Left lung (tissue), 10 donors: Measurements from ENCODE around the gene RNLS. TPM values are rescaled to one million over a fixed set of nuclear protein-coding genes. Genes with fewer than 3 reads are reported as not detected.

Experiments
- ATAC-seq: fragments of 200-7000 bp; cut with Tn5 transposase; one replicate; pipeline ENCODE4 v1.9.1; 2020; ENCODE audit warnings: moderate library complexity
- DNase-seq, 4 donors: peaks; one replicate each; pipeline ENCODE4 v3.0.0-alpha.2; 2013 to 2020
- H3K27ac ChIP-seq, 2 donors: fragments of 200-600 bp; sonication (generic) in 1 of 2; one replicate each; pipeline versions ENCODE4 v1.5.0 to v1.8.0; 2020 to 2021
- H3K27me3 ChIP-seq, 2 donors: fragments of 200-600 bp; sonication (generic) in 1 of 2; one replicate each; pipeline versions ENCODE4 v1.5.0 to v1.8.0; 2020 to 2021
- H3K36me3 ChIP-seq, 2 donors: fragments of 200-600 bp; sonication (generic) in 1 of 2; one replicate each; pipeline versions ENCODE4 v1.5.0 to v1.8.0; 2020 to 2021
- H3K4me1 ChIP-seq, 2 donors: fragments of 200-600 bp; one replicate each; pipeline ENCODE4 v1.8.0; 2021
- H3K4me3 ChIP-seq, 2 donors: fragments of 200-600 bp; sonication (generic) in 1 of 2; one replicate each; pipeline versions ENCODE4 v1.5.0 to v1.8.0; 2020 to 2021; ENCODE audit warnings: mild to moderate bottlenecking in 1 of 2
- H3K9me3 ChIP-seq, 2 donors: fragments of 200-600 bp; sonication (generic) in 1 of 2; one replicate each; pipeline versions ENCODE4 v1.5.0 to v1.8.0; 2020 to 2021
- CTCF ChIP-seq, 2 donors: fragments of 200-600 bp; sonication (generic) in 1 of 2; IDR thresholded peaks; one replicate each; pipeline versions ENCODE4 v1.5.0 to v1.8.0; 2021; ENCODE audit warnings: antibody characterized with exemption in 2 of 2
- intact Hi-C, 2 donors: fragments of 100-400 bp; cut with DNase I; formaldehyde crosslinking; loops; one replicate each; pipeline versions ENCODE4 v1.11.2 to v1.14.2; 2022
- polyA plus RNA-seq, 6 donors: library from polyadenylated mRNA; unstranded; fragments of 120-200 nt; gene quantifications; one replicate each; pipeline ENCODE4 v1.2.1, GENCODE V29; 2013; ENCODE audit not compliant: insufficient read length in 6 of 6
- total RNA-seq, 2 donors: library from RNA; stranded (reverse); fragmentation: NEBNext Ultra II Directional; extraction: Animal tissue kit (Norgen Biotek cat#: 25700); gene quantifications; one replicate each; pipeline ENCODE4 v1.2.1, GENCODE V29; 2021
- donor health status: DM: no; HTN: yes; CAD: no.
- donor health status: DM: no; HTN: no; CAD: no.

The RNLS gene
- total and polyA plus RNA-seq, 8 donors, result 4.1 to 8.8 (median 5.2) TPM

DNA sequence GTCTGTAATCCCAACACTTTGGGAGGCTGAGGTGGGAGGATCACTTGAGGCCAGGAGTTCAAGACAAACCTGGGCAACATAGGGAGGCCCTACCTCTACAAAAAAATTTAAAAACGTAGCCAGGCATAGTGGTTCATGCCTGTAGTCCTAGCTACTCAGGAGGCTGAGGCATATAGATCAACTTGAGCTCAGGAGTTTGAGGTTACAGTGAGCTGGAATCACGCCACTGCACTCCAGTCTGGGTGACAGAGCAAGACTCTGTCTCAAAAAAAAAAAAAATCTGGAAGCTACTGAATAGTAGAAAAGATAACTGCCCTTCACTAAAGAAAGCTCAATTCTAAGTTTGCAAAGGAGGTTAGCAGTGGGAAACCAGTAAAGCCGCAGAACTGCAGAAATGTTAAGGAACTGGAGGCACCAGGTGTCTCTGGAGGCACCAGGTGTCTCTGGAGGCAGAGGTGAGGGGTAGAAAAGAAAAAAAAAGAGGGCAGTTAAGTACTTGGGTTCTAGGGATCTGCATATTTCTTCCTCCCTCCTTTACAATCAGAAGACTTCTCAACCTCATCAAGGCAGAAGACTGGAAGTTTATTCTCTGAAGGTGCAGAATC is 56.5 kb downstream of the RNLS start:
- Histone ChIP-seq H3K9me3 (no peaks in the 10 kb centered on the region), H3K27ac (no peak overlapping the region), H3K4me3 (no peak overlapping the region), H3K4me1 (no peaks in the 10 kb centered on the region), H3K36me3 (no peaks in the 10 kb centered on the region), H3K27me3 (no peaks in the 10 kb centered on the region)
- intact Hi-C loops, result no loop called here
- DNase-seq (no peak), ATAC-seq (no peak)
- TF ChIP-seq CTCF (IDR thresholded peaks at IDR 0.05), result no peak

- no peaks in the 10 kb centered on the region for H3K4me1 ChIP-seq
- intact Hi-C loops, result no loop called here
- no peak overlapping the region for H3K27ac ChIP-seq
- H3K9me3 ChIP-seq, result no peaks in the 10 kb centered on the region
- DNase-seq (peak in 1 of 4 donors; percentile 36), ATAC-seq (peak; percentile 78)
- no peak for TF ChIP-seq CTCF (IDR thresholded peaks at IDR 0.05)
- H3K27me3 ChIP-seq, result no peaks in the 10 kb centered on the region
- no peaks in the 10 kb centered on the region for H3K36me3 ChIP-seq
- no peak overlapping the region for H3K4me3 ChIP-seq
Measured at GRCh38 chr10:88525371-88526069, 57.6 kb downstream of the RNLS start.

DNA sequence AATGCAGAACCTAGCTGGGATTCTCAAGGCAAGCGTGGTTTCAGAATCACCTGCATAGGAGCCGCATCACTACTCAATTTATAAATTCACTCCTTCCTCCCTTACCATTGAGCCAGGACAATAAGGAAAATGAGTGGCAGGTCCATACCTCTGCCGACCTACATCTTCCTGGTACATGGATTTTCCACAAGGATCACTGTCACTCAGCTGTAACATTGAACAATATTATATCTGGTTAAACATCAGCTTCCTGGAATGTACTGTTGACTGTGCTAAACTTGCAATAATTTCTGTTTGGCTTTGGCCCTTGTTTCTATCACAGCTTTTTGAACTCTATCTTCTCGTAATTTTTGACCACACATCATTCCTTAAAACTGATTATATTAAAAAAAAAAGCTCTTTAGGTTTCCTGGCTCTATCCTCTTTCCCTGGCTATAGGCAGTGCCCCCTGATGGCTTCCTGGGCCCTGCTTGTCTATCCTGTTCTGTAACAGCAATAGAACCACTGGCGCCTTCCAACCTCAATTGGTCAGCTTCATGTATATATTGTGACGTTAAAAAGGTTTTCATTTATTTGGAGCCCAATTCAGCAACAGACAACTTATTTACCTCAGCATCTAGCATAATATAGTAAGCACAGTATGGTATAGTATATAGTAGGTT is 59.2 kb downstream of the RNLS start:
- intact Hi-C loops, result no loop called here
- DNase-seq, result no peak
- Histone ChIP-seq H3K4me3 (no peak overlapping the region), H3K27ac (no peak overlapping the region), H3K9me3 (no peaks in the 10 kb centered on the region), H3K4me1 (no peaks in the 10 kb centered on the region), H3K36me3 (no peaks in the 10 kb centered on the region), H3K27me3 (no peaks in the 10 kb centered on the region)
- TF ChIP-seq CTCF (IDR thresholded peaks at IDR 0.05), result no peak
- ATAC-seq, result no peak

DNA sequence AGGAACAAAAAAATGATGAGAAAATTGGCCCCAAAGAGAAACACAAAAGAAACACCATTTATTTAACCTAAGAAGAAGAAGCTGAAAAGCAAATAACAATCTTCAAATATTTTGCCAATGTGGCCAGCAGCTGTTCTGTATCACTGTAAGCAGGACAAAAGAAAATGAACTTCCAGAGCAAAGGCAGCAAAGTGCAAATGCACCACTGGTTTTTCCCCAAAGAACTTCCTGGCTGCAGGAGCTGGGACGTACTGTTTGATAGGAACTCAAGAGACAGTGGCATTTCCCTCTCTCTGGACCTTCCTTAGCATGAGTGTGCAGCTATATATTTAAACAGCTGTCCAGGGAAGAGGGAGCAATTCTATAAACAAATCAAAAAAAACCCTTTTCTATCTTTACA is 60.4 kb downstream of the RNLS start:
- TF ChIP-seq CTCF (IDR thresholded peaks at IDR 0.05), result no peak
- Histone ChIP-seq H3K27me3 (no peaks in the 10 kb centered on the region), H3K27ac (peak overlapping the region in 1 of 2 donors; percentile 36), H3K36me3 (no peaks in the 10 kb centered on the region), H3K4me1 (no peaks in the 10 kb centered on the region), H3K9me3 (no peaks in the 10 kb centered on the region), H3K4me3 (no peak overlapping the region)
- DNase-seq (no peak), ATAC-seq (no peak)
- intact Hi-C loops, result no loop called here

DNA sequence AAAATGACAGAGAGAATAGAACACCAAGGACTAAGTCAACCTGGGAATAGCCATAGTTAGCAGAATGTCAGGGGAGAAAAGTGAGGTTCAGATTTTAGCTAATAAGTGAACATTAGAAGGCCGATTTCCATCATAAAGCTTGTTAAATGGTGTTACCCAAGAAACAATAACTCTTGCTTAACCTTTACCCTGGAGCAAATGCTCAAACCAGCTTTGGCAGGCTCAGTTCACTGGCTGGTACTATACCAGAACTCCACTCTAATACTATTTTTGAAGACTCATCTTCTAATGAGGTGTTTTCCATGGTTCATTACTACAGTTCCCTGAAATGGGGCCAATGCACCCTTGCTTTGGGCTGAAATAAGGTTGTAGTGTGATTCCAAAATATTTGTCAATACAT is 61.3 kb downstream of the RNLS start:
- Histone ChIP-seq H3K36me3 (no peaks in the 10 kb centered on the region), H3K4me1 (no peaks in the 10 kb centered on the region), H3K9me3 (no peaks in the 10 kb centered on the region), H3K4me3 (no peak overlapping the region), H3K27ac (no peak overlapping the region), H3K27me3 (no peaks in the 10 kb centered on the region)
- no peak for TF ChIP-seq CTCF (IDR thresholded peaks at IDR 0.05)
- DNase-seq (no peak), ATAC-seq (no peak)
- intact Hi-C loops, result no loop called here
